A549 (cell line): ENCODE results near the gene DHRS7B. TPM values are rescaled to one million over a fixed set of nuclear protein-coding genes. Genes with fewer than 3 reads are reported as not detected.

Source experiments
- ATAC-seq, 2 experiments: fragments of 200-7000 bp in 1 of 2; fragments of >200 bp in 1 of 2; cut with Nextera tagmentation in 1 of 2; cut with Tn5 transposase in 1 of 2; 3 replicates each; pipeline versions ENCODE4 v1.8.0 to v1.9.1; 2018 to 2020; ENCODE audit warnings: mild to moderate bottlenecking in 1 of 2, moderate library complexity in 1 of 2
- CTCF ChIA-PET: fragments of 300-600 bp; sonication (Branson Sonifier 250); formaldehyde crosslinking; extraction: SDS; loops from one replicate; lab custom pipeline; 2021; ENCODE audit warnings: antibody characterized with exemption, inconsistent platforms; lab: Yijun Ruan, JAX
- POLR2A ChIA-PET: fragments of 350-600 bp; formaldehyde crosslinking; extraction: SDS; loops from one replicate; lab custom pipeline; 2021; ENCODE audit warnings: antibody characterized with exemption, inconsistent platforms; lab: Yijun Ruan, JAX
- DNase-seq, 2 experiments: peaks; one replicate each; pipeline versions ENCODE4 v3.0.0 to v3.0.0-alpha.2; 2011 to 2016; ENCODE audit warnings: low read depth in 1 of 2, low spot score in 1 of 2
- FAIRE-seq: peaks from 2 replicates; lab custom pipeline; 2011; peaks lifted over from hg19 to GRCh38; lab: Jason Lieb, UNC
- H3K27ac ChIP-seq, 2 experiments: fragments of >200 bp; sonication (Bioruptor Twin); formaldehyde crosslinking; 3 replicates each; pipeline ENCODE4 v1.5.1; 2016 to 2017
- H3K4me1 ChIP-seq: fragments of >200 bp; sonication (Bioruptor Twin); formaldehyde crosslinking; 3 replicates; pipeline ENCODE4 v1.6.1; 2016
- H3K4me2 ChIP-seq: fragments of >200 bp; sonication (Bioruptor Twin); formaldehyde crosslinking; 3 replicates; pipeline ENCODE4 v1.6.1; 2016
- H3K4me3 ChIP-seq: fragments of >200 bp; sonication (Bioruptor Twin); formaldehyde crosslinking; 3 replicates; pipeline ENCODE4 v1.5.1; 2016
- H3K9me3 ChIP-seq: fragments of >200 bp; sonication (Bioruptor Twin); formaldehyde crosslinking; 3 replicates; pipeline ENCODE4 v1.6.1; 2016
- BHLHE40 ChIP-seq: IDR thresholded peaks from 2 replicates; pipeline ENCODE4 v1.6.1; 2012; ENCODE audit warnings: low read depth, low read length, inconsistent platforms
- CBX8 ChIP-seq: fragments of 200-600 bp; sonication (generic); IDR thresholded peaks from 2 replicates; pipeline ENCODE4 v1.6.1; 2016
- CHD2 ChIP-seq: fragments of 150-350 bp; IDR thresholded peaks from 2 replicates; pipeline ENCODE4 v1.6.1; 2014; ENCODE audit warnings: low read length; ENCODE audit not compliant: partially characterized antibody
- E2F6 ChIP-seq: IDR thresholded peaks from 2 replicates; pipeline ENCODE4 v1.6.1; 2012; ENCODE audit warnings: low read depth, borderline replicate concordance
- EHF ChIP-seq: fragments of 250-450 bp; sonication (Bioruptor Pico); IDR thresholded peaks from 2 replicates; pipeline ENCODE4 v1.5.0; 2020; ENCODE audit warnings: mild to moderate bottlenecking
- FOSB ChIP-seq: fragments of 250-450 bp; sonication (Bioruptor Pico); IDR thresholded peaks from 2 replicates; pipeline ENCODE4 v1.5.0; 2020; ENCODE audit warnings: mild to moderate bottlenecking, moderate library complexity
- FOSL2 ChIP-seq, 2 experiments: fragments of 450-650 bp in 1 of 2; fragments of >200 bp in 1 of 2; sonication (Bioruptor Twin) in 1 of 2; formaldehyde crosslinking; IDR thresholded peaks; 2 replicates each; pipeline versions ENCODE4 v1.5.0 to v1.6.1; 2016 to 2020; ENCODE audit warnings: mild to moderate bottlenecking in 1 of 2, moderate library complexity in 1 of 2
- FOXS1 ChIP-seq: fragments of 250-450 bp; sonication (Bioruptor Pico); IDR thresholded peaks from 2 replicates; pipeline ENCODE4 v1.5.0; 2020; ENCODE audit warnings: mild to moderate bottlenecking, moderate library complexity
- GATA3 ChIP-seq: IDR thresholded peaks from 2 replicates; pipeline ENCODE4 v1.6.1; 2012; ENCODE audit warnings: borderline replicate concordance
- HDAC2 ChIP-seq: fragments of 200-600 bp; sonication (generic); IDR thresholded peaks from 2 replicates; pipeline ENCODE4 v1.6.1; 2016
- HES2 ChIP-seq: fragments of >200 bp; sonication (Bioruptor Twin); formaldehyde crosslinking; IDR thresholded peaks from 2 replicates; pipeline ENCODE4 v1.6.1; 2016
- HEYL ChIP-seq: fragments of 250-450 bp; sonication (Bioruptor Pico); IDR thresholded peaks from 2 replicates; pipeline ENCODE4 v1.8.0; 2021; ENCODE audit warnings: mild to moderate bottlenecking, moderate library complexity
- JUN ChIP-seq, 2 experiments: fragments of >200 bp; sonication (Bioruptor Twin); formaldehyde crosslinking; IDR thresholded peaks; 2 replicates in 1 of 2; 3 replicates in 1 of 2; pipeline ENCODE4 v1.6.1; 2016 to 2017
- JUNB ChIP-seq: fragments of >200 bp; sonication (Bioruptor Twin); formaldehyde crosslinking; IDR thresholded peaks from 2 replicates; pipeline ENCODE4 v1.6.1; 2016
- KDM5A ChIP-seq: fragments of 200-600 bp; sonication (generic); IDR thresholded peaks from 2 replicates; pipeline ENCODE4 v1.6.1; 2016; ENCODE audit warnings: antibody characterized with exemption, mild to moderate bottlenecking
- MAX ChIP-seq: IDR thresholded peaks from 2 replicates; pipeline ENCODE4 v1.6.1; 2012
- MYC ChIP-seq: IDR thresholded peaks from 2 replicates; pipeline ENCODE4 v1.6.1; 2012; ENCODE audit warnings: mild to moderate bottlenecking, inconsistent platforms, low read length, improper control_type of control experiment, borderline replicate concordance
- NPAS2 ChIP-seq: fragments of 250-450 bp; sonication (Bioruptor Pico); IDR thresholded peaks from 2 replicates; pipeline ENCODE4 v1.8.0; 2022; ENCODE audit warnings: mild to moderate bottlenecking, moderate library complexity, borderline replicate concordance
- POLR2A ChIP-seq: IDR thresholded peaks from 2 replicates; pipeline ENCODE4 v1.6.1; 2012; ENCODE audit warnings: mild to moderate bottlenecking, low read length
- RARB ChIP-seq: fragments of 250-450 bp; sonication (Bioruptor Pico); IDR thresholded peaks from 2 replicates; pipeline ENCODE4 v1.8.0; 2021; ENCODE audit warnings: mild to moderate bottlenecking, moderate library complexity
- RFX5 ChIP-seq: fragments of 450-650 bp; IDR thresholded peaks from 2 replicates; pipeline ENCODE4 v1.7.1; 2014; ENCODE audit warnings: antibody characterized with exemption, mild to moderate bottlenecking, moderate library complexity
- RNF2 ChIP-seq: fragments of 200-600 bp; sonication (generic); IDR thresholded peaks from 2 replicates; pipeline ENCODE4 v1.6.1; 2016; ENCODE audit warnings: low read depth, mild to moderate bottlenecking, antibody characterized with exemption, moderate library complexity, borderline replicate concordance
- SMC3 ChIP-seq: fragments of >200 bp; sonication (Bioruptor Twin); formaldehyde crosslinking; IDR thresholded peaks from 3 replicates; pipeline ENCODE4 v1.6.1; 2018; ENCODE audit warnings: inconsistent platforms
- TFCP2L1 ChIP-seq: fragments of 250-450 bp; sonication (Bioruptor Pico); IDR thresholded peaks from 2 replicates; pipeline ENCODE4 v1.5.0; 2021; ENCODE audit warnings: mild to moderate bottlenecking
- TP53 ChIP-seq: fragments of 250-450 bp; sonication (Bioruptor Pico); IDR thresholded peaks from 2 replicates; pipeline ENCODE4 v1.5.0; 2021; ENCODE audit warnings: mild to moderate bottlenecking, moderate library complexity
- ZFP36 ChIP-seq: fragments of 450-650 bp; IDR thresholded peaks from 2 replicates; pipeline ENCODE4 v1.6.1; 2014; ENCODE audit warnings: borderline replicate concordance; ENCODE audit not compliant: partially characterized antibody
- ZNF302 ChIP-seq: fragments of 250-450 bp; sonication (Bioruptor Pico); IDR thresholded peaks from 2 replicates; pipeline ENCODE4 v1.9.0; 2021; ENCODE audit warnings: inconsistent platforms, mild to moderate bottlenecking, moderate library complexity
- ZSCAN20 ChIP-seq: fragments of 250-450 bp; sonication (Bioruptor Pico); IDR thresholded peaks from 2 replicates; pipeline ENCODE4 v1.8.0; 2022; ENCODE audit warnings: mild to moderate bottlenecking, moderate library complexity
- WGBS: methylation state at CpG from one replicate; pipeline ENCODE4 v1.1.6; 2017; ENCODE audit errors: missing lambda C conversion rate; 5-methylcytosine and 5-hydroxymethylcytosine counted together
- polyA plus RNA-seq, 4 experiments: library from polyadenylated mRNA; depleted of rRNA in 3 of 4; stranded (reverse); fragments of >200 nt; fragmentation: RNase III in 1 of 4; extraction: RNeasy Plus Mini Kit Qiagen cat#74134 plus additional on column Dnase treatment in 1 of 4; gene quantifications; 2 replicates in 3 of 4; 3 replicates in 1 of 4; pipeline ENCODE4 v1.2.3, GENCODE V29; 2011 to 2017
- TF ChIP-seq, protein P1 (sequence below): fragments of 150-350 bp; IDR thresholded peaks from 2 replicates; pipeline ENCODE4 v1.6.1; 2014; ENCODE audit warnings: low read depth, mild to moderate bottlenecking, low read length
- TF ChIP-seq, protein P2 (sequence below): fragments of 250-450 bp; sonication (Bioruptor Pico); IDR thresholded peaks from 2 replicates; pipeline ENCODE4 v1.5.0; 2020; ENCODE audit warnings: low read depth, mild to moderate bottlenecking, moderate library complexity
- TF ChIP-seq, protein P3 (sequence below): IDR thresholded peaks from 2 replicates; pipeline ENCODE4 v1.6.1; 2012
- TF ChIP-seq, protein P4 (sequence below): fragments of >200 bp; sonication (Bioruptor Twin); formaldehyde crosslinking; IDR thresholded peaks from 3 replicates; pipeline ENCODE4 v1.6.1; 2016
- TF ChIP-seq, protein P5 (sequence below): fragments of 250-450 bp; sonication (Bioruptor Pico); IDR thresholded peaks from 2 replicates; pipeline ENCODE4 v1.5.0; 2021; ENCODE audit warnings: mild to moderate bottlenecking, moderate library complexity, borderline replicate concordance

The DHRS7B gene
- polyA plus RNA-seq, 2 of the 4 experiments (the other 2 are of a cell fraction): 23.6 to 25.4 TPM

- Histone ChIP-seq H3K4me1 (peaks cover 40% of the 10 kb centered on the region), H3K9me3 (no peaks in the 10 kb centered on the region), H3K4me3 (peak within 1 kb of the TSS; percentile 93), H3K4me2 (peak within 1 kb of the TSS; percentile 100), H3K27ac (peak within 1 kb of the TSS; percentile 94 to 97)
- 3% methylated on average over 44 of the region's 76 CpGs for WGBS
- peak; percentile 94 to 96 for DNase-seq
- ATAC-seq: peak; percentile 93 to 97
- no peak for FAIRE-seq
- ChIA-PET CTCF (interaction anchor here (0.7 to 1.7 kb wide), 7 partner anchors 15 to 85 kb away, joined by 3 to 6 read pairs (median 3); no protein-coding TSS in a partner anchor), POLR2A (interaction anchor here (1.0 to 1.3 kb wide), 4 partner anchors 13 to 170 kb away, joined by 3 to 4 read pairs (median 3); partner anchors contain the start of gene NATD1)
- TF ChIP-seq HDAC2 (no peak), RFX5 (no peak), TP53 (CRISPR knock-in tag) (no peak), ZNF302 (no peak), POLR2A (peak; percentile 79), EHF (CRISPR knock-in tag) (no peak), CHD2 (peak; percentile 84), HES2 (no peak), BHLHE40 (no peak), NPAS2 (CRISPR knock-in tag) (no peak), FOSL2 (IDR thresholded peaks at IDR 0.05) (no peak), FOSL2 (CRISPR knock-in tag; IDR thresholded peaks at IDR 0.05) (no peak), RNF2 (no peak), MAX (peak; percentile 58), SMC3 (no peak), ZSCAN20 (CRISPR knock-in tag) (no peak), FOXS1 (CRISPR knock-in tag) (no peak), MYC (peak; percentile 33; the same call in 1 of the 2 replicates), JUN (IDR thresholded peaks at IDR 0.05) (peak in 1 of 2 experiments; percentile 88; a peak in 3 of 5 replicates), KDM5A (peak; percentile 95; the same call in 1 of the 2 replicates), E2F6 (no peak), TFCP2L1 (CRISPR knock-in tag) (no peak), FOSB (no peak), CBX8 (no peak), GATA3 (peak; percentile 51; the same call in 1 of the 2 replicates), ZFP36 (no peak), HEYL (CRISPR knock-in tag) (no peak), RARB (CRISPR knock-in tag) (no peak), JUNB (no peak)
- TF ChIP-seq, protein P1, sequence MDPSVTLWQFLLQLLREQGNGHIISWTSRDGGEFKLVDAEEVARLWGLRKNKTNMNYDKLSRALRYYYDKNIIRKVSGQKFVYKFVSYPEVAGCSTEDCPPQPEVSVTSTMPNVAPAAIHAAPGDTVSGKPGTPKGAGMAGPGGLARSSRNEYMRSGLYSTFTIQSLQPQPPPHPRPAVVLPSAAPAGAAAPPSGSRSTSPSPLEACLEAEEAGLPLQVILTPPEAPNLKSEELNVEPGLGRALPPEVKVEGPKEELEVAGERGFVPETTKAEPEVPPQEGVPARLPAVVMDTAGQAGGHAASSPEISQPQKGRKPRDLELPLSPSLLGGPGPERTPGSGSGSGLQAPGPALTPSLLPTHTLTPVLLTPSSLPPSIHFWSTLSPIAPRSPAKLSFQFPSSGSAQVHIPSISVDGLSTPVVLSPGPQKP: no peak
- TF ChIP-seq, protein P2, sequence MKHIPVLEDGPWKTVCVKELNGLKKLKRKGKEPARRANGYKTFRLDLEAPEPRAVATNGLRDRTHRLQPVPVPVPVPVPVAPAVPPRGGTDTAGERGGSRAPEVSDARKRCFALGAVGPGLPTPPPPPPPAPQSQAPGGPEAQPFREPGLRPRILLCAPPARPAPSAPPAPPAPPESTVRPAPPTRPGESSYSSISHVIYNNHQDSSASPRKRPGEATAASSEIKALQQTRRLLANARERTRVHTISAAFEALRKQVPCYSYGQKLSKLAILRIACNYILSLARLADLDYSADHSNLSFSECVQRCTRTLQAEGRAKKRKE: no peak
- TF ChIP-seq, protein P3, sequence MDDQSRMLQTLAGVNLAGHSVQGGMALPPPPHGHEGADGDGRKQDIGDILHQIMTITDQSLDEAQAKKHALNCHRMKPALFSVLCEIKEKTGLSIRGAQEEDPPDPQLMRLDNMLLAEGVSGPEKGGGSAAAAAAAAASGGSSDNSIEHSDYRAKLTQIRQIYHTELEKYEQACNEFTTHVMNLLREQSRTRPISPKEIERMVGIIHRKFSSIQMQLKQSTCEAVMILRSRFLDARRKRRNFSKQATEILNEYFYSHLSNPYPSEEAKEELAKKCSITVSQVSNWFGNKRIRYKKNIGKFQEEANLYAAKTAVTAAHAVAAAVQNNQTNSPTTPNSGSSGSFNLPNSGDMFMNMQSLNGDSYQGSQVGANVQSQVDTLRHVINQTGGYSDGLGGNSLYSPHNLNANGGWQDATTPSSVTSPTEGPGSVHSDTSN: no peak
- TF ChIP-seq, protein P4, sequence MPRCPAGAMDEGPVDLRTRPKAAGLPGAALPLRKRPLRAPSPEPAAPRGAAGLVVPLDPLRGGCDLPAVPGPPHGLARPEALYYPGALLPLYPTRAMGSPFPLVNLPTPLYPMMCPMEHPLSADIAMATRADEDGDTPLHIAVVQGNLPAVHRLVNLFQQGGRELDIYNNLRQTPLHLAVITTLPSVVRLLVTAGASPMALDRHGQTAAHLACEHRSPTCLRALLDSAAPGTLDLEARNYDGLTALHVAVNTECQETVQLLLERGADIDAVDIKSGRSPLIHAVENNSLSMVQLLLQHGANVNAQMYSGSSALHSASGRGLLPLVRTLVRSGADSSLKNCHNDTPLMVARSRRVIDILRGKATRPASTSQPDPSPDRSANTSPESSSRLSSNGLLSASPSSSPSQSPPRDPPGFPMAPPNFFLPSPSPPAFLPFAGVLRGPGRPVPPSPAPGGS: peak; percentile 78; the same call in 2 of the 3 replicates
- TF ChIP-seq, protein P5, sequence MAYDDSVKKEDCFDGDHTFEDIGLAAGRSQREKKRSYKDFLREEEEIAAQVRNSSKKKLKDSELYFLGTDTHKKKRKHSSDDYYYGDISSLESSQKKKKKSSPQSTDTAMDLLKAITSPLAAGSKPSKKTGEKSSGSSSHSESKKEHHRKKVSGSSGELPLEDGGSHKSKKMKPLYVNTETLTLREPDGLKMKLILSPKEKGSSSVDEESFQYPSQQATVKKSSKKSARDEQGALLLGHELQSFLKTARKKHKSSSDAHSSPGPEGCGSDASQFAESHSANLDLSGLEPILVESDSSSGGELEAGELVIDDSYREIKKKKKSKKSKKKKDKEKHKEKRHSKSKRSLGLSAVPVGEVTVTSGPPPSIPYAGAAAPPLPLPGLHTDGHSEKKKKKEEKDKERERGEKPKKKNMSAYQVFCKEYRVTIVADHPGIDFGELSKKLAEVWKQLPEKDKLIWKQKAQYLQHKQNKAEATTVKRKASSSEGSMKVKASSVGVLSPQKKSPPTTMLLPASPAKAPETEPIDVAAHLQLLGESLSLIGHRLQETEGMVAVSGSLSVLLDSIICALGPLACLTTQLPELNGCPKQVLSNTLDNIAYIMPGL (CRISPR knock-in tag): no peak
These were observed 87.4 kb downstream of the DHRS7B start, which contains the start of gene TMEM11 for GRCh38 chr17:21214015-21214776. Gene TMEM11 (minus strand): TSS chr17:21214161. CDS start chr17:21214152, 9 bp downstream.
